Mesenchymal stem cell (in vitro differentiated cells and primary cell): ENCODE data around the gene RPS14.
A peak's percentile ranks its signal among the peaks of the same experiment; 100 is the strongest.

Experiments used
- DNase-seq: peaks from one replicate; pipeline ENCODE4 v3.0.0-alpha.2; 2013
- H2AFZ ChIP-seq: one replicate; pipeline ENCODE4 v1.6.1; 2013; ENCODE audit warnings: low read depth, mild to moderate bottlenecking, control low read depth, inconsistent platforms, low read length, moderate library complexity
- H2AK5ac ChIP-seq: 2 replicates; pipeline ENCODE4 v1.6.1; 2013; ENCODE audit warnings: low read length, moderate library complexity, mild to moderate bottlenecking, inconsistent platforms; ENCODE audit not compliant: severe bottlenecking
- H2BK120ac ChIP-seq: one replicate; pipeline ENCODE4 v1.6.1; 2013; ENCODE audit warnings: low read depth, mild to moderate bottlenecking, inconsistent platforms, low read length, moderate library complexity
- H2BK12ac ChIP-seq, 2 experiments: one replicate each; pipeline ENCODE4 v1.6.1; 2013; ENCODE audit warnings: inconsistent platforms in 2 of 2, low read length in 2 of 2, mild to moderate bottlenecking in 2 of 2, moderate library complexity in 2 of 2, control low read depth in 1 of 2
- H2BK15ac ChIP-seq: one replicate; pipeline ENCODE4 v1.6.1; 2013; ENCODE audit warnings: mild to moderate bottlenecking, low read depth, inconsistent platforms; ENCODE audit not compliant: poor library complexity, severe bottlenecking
- H2BK5ac ChIP-seq: 2 replicates; pipeline ENCODE4 v1.6.1; 2013; ENCODE audit warnings: low read depth, mild to moderate bottlenecking, low read length, control low read depth, inconsistent platforms; ENCODE audit not compliant: poor library complexity, severe bottlenecking
- H3K14ac ChIP-seq, 2 experiments: one replicate each; pipeline ENCODE4 v1.6.1; 2013; ENCODE audit warnings: inconsistent platforms in 2 of 2, low read length in 2 of 2, control low read depth in 1 of 2, mild to moderate bottlenecking in 1 of 2, moderate library complexity in 1 of 2
- H3K18ac ChIP-seq, 2 experiments: one replicate each; pipeline ENCODE4 v1.6.1; 2013; ENCODE audit warnings: inconsistent platforms in 2 of 2, low read length in 2 of 2, control low read depth in 1 of 2, low read depth in 1 of 2, mild to moderate bottlenecking in 1 of 2
- H3K23ac ChIP-seq, 2 experiments: one replicate each; pipeline ENCODE4 v1.6.1; 2013; ENCODE audit warnings: inconsistent platforms in 2 of 2, low read length in 2 of 2, mild to moderate bottlenecking in 2 of 2, moderate library complexity in 2 of 2, control low read depth in 1 of 2
- H3K27ac ChIP-seq: 2 replicates; pipeline ENCODE4 v1.5.1; 2013; ENCODE audit warnings: mild to moderate bottlenecking, moderate library complexity, low read length, control low read depth, inconsistent platforms; ENCODE audit not compliant: poor library complexity, severe bottlenecking
- H3K27me3 ChIP-seq, 2 experiments: 2 replicates each; pipeline versions ENCODE4 v1.6.1 to v1.7.0; 2013; ENCODE audit warnings: low read length in 2 of 2, mild to moderate bottlenecking in 2 of 2, moderate library complexity in 2 of 2, control low read depth in 1 of 2, inconsistent platforms in 1 of 2; ENCODE audit not compliant: control insufficient read depth in 1 of 2, insufficient read depth in 1 of 2
- H3K36me3 ChIP-seq, 2 experiments: 2 replicates each; pipeline versions ENCODE4 v1.6.1 to v1.7.0; 2013; ENCODE audit warnings: low read length in 2 of 2, control low read depth in 1 of 2, inconsistent platforms in 1 of 2, low read depth in 1 of 2, mild to moderate bottlenecking in 1 of 2; ENCODE audit not compliant: insufficient read depth in 2 of 2, control insufficient read depth in 1 of 2
- H3K4ac ChIP-seq, 2 experiments: one replicate each; pipeline ENCODE4 v1.6.1; 2013; ENCODE audit warnings: inconsistent platforms in 2 of 2, low read length in 2 of 2, mild to moderate bottlenecking in 2 of 2, moderate library complexity in 2 of 2, control low read depth in 1 of 2, low read depth in 1 of 2
- H3K4me1 ChIP-seq: 2 replicates; pipeline ENCODE4 v1.6.1; 2013; ENCODE audit warnings: low read depth, low read length, control low read depth; ENCODE audit not compliant: control insufficient read depth, insufficient read depth
- H3K4me2 ChIP-seq: 2 replicates; pipeline ENCODE4 v1.6.1; 2013; ENCODE audit warnings: low read length, mild to moderate bottlenecking, inconsistent platforms; ENCODE audit not compliant: poor library complexity, severe bottlenecking
- H3K4me3 ChIP-seq, 2 experiments: 2 replicates each; pipeline versions ENCODE4 v1.5.1 to v1.7.0; 2013; ENCODE audit warnings: low read length in 2 of 2, mild to moderate bottlenecking in 2 of 2, control low read depth in 1 of 2, low read depth in 1 of 2; ENCODE audit not compliant: insufficient read depth in 1 of 2
- H3K79me1 ChIP-seq: replicated peaks from 2 replicates; pipeline ENCODE4 v1.6.1; 2013; ENCODE audit warnings: mild to moderate bottlenecking, control low read depth, low read length, inconsistent platforms; ENCODE audit not compliant: poor library complexity, severe bottlenecking
- H3K9ac ChIP-seq: 2 replicates; pipeline ENCODE4 v1.7.0; 2013; ENCODE audit warnings: mild to moderate bottlenecking, low read length, moderate library complexity
- H3K9me3 ChIP-seq: 2 replicates; pipeline ENCODE4 v1.7.0; 2013; ENCODE audit warnings: mild to moderate bottlenecking, low read length; ENCODE audit not compliant: control insufficient read depth
- H4K8ac ChIP-seq: one replicate; pipeline ENCODE4 v1.6.1; 2013; ENCODE audit warnings: inconsistent platforms, mild to moderate bottlenecking, low read length, moderate library complexity
- H4K91ac ChIP-seq: one replicate; pipeline ENCODE4 v1.6.1; 2013; ENCODE audit warnings: mild to moderate bottlenecking, low read length, inconsistent platforms
- WGBS: methylation state at CpG from one replicate; pipeline ENCODE4 v1.1.7; 2013; ENCODE audit warnings: mixed read lengths; 5-methylcytosine and 5-hydroxymethylcytosine counted together

Gene RPS14

DNA sequence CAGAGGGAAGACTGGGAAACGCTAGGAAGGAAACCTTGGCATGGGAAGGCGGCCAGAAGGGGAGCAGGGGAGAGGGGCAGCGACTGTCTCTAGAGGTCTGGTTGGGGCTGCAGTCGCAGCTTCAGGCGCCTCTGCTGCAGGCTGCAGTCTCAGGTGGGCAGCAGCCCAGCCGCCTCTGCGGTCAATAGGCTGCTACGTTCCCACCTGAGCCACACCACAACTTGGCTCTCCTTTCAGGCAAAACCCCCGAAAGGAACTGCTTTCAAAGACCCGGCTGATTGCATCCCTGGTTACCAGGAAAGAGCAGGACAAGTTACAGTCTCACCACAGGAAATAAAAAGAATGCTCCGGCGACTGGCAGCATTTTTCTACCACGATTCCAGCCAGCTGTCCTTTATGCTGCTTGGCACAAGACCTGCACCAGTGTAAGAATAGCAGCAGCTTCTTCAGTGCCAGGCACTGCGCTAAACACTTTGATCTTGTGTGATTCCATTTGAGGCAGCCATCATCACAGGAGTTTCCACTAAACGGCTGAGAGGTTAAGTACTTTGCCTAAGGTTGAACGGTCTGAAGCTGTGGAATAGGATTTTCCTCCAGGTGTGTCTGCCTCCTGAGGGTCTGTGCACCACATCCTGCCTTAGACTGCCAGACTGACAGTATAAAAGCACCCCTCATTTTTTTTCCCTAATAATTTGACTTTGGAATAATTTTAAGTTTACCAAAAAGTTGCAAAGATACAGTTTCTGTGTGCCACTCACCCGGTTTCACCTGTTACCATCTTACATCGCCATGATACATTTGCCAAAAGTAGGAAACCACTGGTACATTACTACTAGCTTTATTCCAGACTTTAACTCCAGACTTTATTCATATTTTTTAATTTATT is 7.5 kb downstream of the RPS14 start:
- H3K4me2 ChIP-seq = no peak overlapping the region
- H3K9me3 ChIP-seq = no peaks in the 10 kb centered on the region
- peak overlapping the region; percentile 1 for H3K27ac ChIP-seq
- no peak for DNase-seq
- H2BK5ac ChIP-seq = no peak overlapping the region
- H2AFZ ChIP-seq = no peak overlapping the region
- no peak overlapping the region for H2BK15ac ChIP-seq
- H3K4ac ChIP-seq = peak overlapping the region in 1 of 2 experiments; percentile 11
- no peak overlapping the region for H4K91ac ChIP-seq
- WGBS = 70% methylated on average over 18 of the region's 18 CpGs
- H3K36me3 ChIP-seq = peaks cover 54 to 55% of the 10 kb centered on the region in 2 experiments
- H3K4me1 ChIP-seq = peaks cover 6% of the 10 kb centered on the region
- H2AK5ac ChIP-seq = no peak overlapping the region
- no peak overlapping the region for H2BK120ac ChIP-seq
- no peaks in the 10 kb centered on the region for H3K27me3 ChIP-seq
- no peak overlapping the region for H3K23ac ChIP-seq
- H2BK12ac ChIP-seq = no peak overlapping the region
- peaks cover 4% of the 10 kb centered on the region for H3K79me1 ChIP-seq
- H3K18ac ChIP-seq = no peak overlapping the region
- H3K14ac ChIP-seq = no peak overlapping the region
- H3K4me3 ChIP-seq = no peak overlapping the region
- H4K8ac ChIP-seq = peak overlapping the region; percentile 57
- H3K9ac ChIP-seq = no peak overlapping the region

DNA sequence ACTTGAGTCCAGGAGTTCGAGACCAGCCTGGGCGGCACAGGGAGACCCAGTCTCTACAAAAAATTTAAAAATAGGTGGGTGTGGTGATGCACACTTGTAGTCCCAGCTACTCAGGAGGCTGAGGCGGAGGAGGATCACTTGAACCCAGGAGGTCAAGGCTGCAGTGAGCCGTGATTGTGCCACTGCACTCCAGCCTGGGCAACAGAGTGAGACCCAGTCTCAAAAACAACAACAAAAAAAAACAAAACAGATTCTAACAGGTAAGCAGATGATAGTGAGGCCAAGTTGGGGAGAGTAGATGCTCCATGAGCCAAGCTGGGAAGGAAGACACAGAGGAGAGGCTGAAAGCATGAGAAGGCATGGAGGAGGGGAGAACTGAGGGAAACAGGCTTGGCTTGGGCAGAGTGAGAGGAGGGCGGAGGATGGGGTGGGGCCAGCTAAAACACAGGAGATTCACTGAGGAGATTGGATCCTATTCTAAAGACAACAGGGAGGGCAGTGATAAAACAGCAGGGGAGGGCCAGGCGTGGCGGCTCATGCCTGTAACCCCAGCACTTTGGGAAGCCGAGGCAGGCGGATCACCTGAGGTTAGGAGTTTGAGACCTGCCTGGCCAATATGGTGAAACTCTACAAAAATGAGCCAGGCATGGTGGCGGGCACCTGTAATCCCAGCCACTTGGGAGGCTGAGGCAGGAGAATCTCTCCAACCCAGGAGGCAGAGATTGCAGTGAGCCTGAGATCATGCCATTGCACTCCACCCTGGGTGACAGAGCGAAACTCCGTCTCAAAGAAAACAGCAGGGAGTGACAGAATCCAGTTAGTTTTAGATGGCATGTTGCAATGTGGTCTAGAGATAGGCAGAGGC is 8.4 kb downstream of the RPS14 start:
- H2BK12ac ChIP-seq = no peak overlapping the region
- H3K4me3 ChIP-seq = no peak overlapping the region
- H2AFZ ChIP-seq = no peak overlapping the region
- H4K91ac ChIP-seq = no peak overlapping the region
- H3K36me3 ChIP-seq = peaks cover 45 to 46% of the 10 kb centered on the region in 2 experiments
- H3K27ac ChIP-seq = no peak overlapping the region
- H3K14ac ChIP-seq = no peak overlapping the region
- H2AK5ac ChIP-seq = no peak overlapping the region
- no peak for DNase-seq
- peak overlapping the region; percentile 36 for H2BK15ac ChIP-seq
- no peaks in the 10 kb centered on the region for H3K9me3 ChIP-seq
- H2BK120ac ChIP-seq = no peak overlapping the region
- H3K9ac ChIP-seq = no peak overlapping the region
- WGBS = 85% methylated on average over 11 of the region's 12 CpGs
- no peak overlapping the region for H3K4me2 ChIP-seq
- peaks cover 4% of the 10 kb centered on the region for H3K4me1 ChIP-seq
- peaks cover 3% of the 10 kb centered on the region for H3K79me1 ChIP-seq
- H4K8ac ChIP-seq = no peak overlapping the region
- no peak overlapping the region for H3K18ac ChIP-seq
- H2BK5ac ChIP-seq = no peak overlapping the region
- H3K27me3 ChIP-seq = no peaks in the 10 kb centered on the region
- H3K23ac ChIP-seq = no peak overlapping the region
- no peak overlapping the region for H3K4ac ChIP-seq

DNA sequence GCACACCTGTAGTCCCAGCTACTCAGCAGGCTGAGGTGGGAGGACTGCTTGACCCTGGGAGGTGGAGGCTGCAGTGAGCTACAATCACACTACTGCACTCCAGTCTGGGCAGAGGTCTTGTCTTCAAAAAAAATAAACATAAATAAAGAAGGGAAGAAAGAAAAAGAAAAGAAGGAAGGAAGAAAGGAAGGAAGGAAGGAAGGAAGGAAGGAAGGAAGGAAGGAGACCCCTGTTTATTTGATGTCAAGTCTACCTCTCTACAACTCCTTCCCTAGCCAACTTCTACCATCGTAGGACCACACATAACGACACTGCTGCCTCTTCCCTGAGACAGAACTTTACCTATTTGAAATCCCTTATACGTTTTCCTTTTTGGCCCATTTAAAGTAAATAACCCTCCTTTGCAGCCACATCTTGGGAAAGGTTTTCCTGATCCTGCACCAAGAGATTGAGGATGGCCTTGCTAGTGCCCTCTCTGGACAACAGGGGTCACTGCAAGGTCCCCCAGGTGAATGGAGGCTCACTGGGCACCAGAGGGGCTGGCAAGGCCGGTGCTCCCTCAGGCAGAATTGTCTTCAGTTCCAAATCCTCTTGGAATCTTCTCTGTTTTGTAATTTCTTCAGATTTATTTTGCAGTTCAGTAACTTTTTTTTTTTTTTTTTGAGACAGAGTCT is 10.5 kb downstream of the RPS14 start:
- Histone ChIP-seq H4K91ac (no peak overlapping the region), H2AK5ac (no peak overlapping the region), H3K79me1 (no peaks in the 10 kb centered on the region), H3K4ac (no peak overlapping the region), H3K18ac (no peak overlapping the region), H2BK12ac (no peak overlapping the region), H2BK15ac (no peak overlapping the region), H3K36me3 (peaks cover 23 to 25% of the 10 kb centered on the region in 2 experiments), H4K8ac (no peak overlapping the region), H3K27ac (no peak overlapping the region), H2BK5ac (no peak overlapping the region), H3K9ac (no peak overlapping the region), H3K4me3 (no peak overlapping the region), H2BK120ac (no peak overlapping the region), H3K9me3 (no peaks in the 10 kb centered on the region), H3K4me1 (peaks cover 4% of the 10 kb centered on the region), H3K4me2 (no peak overlapping the region), H2AFZ (no peak overlapping the region), H3K27me3 (no peaks in the 10 kb centered on the region), H3K14ac (no peak overlapping the region), H3K23ac (no peak overlapping the region)
- WGBS = 45% methylated on average over 4 of the region's 4 CpGs
- peak; percentile 36 for DNase-seq
